ENCODE data around the gene NRGN.

NRGN gene

GRCh38 chr11:124718801-124719200 is 20.9 kb upstream of the NRGN start:
- TF ChIP-seq ZBTB7A (IDR thresholded peaks at IDR 0.05; ENCODE audit: low read depth) (no peak), MAX (IDR thresholded peaks at IDR 0.05) (no peak), EGR1 (IDR thresholded peaks at IDR 0.05) (no peak), EP300 (IDR thresholded peaks at IDR 0.05; ENCODE audit: borderline replicate concordance) (no peak), TAF1 (IDR thresholded peaks at IDR 0.05; ENCODE audit: low read depth) (no peak), TCF12 (IDR thresholded peaks at IDR 0.05; ENCODE audit: low read depth) (no peak), USF1 (IDR thresholded peaks at IDR 0.05) (no peak), CEBPB (IDR thresholded peaks at IDR 0.05) (no peak), RAD21 (IDR thresholded peaks at IDR 0.05; ENCODE audit: low read depth) (no peak), FOXM1 (IDR thresholded peaks at IDR 0.05; ENCODE audit: borderline replicate concordance, low read depth) (no peak), TEAD4 (IDR thresholded peaks at IDR 0.05) (no peak), REST (IDR thresholded peaks at IDR 0.05; ENCODE audit: low read depth) (no peak), CREB1 (IDR thresholded peaks at IDR 0.05; ENCODE audit: low read depth) (no peak), NFIC (IDR thresholded peaks at IDR 0.05) (no peak), YY1 (IDR thresholded peaks at IDR 0.05; ENCODE audit: low read depth) (no peak)

- TF ChIP-seq MAX (IDR thresholded peaks at IDR 0.05) (no peak), EP300 (IDR thresholded peaks at IDR 0.05; ENCODE audit: borderline replicate concordance) (no peak), TAF1 (IDR thresholded peaks at IDR 0.05; ENCODE audit: low read depth) (no peak), TCF12 (IDR thresholded peaks at IDR 0.05; ENCODE audit: low read depth) (no peak), NFIC (IDR thresholded peaks at IDR 0.05) (no peak), USF1 (IDR thresholded peaks at IDR 0.05) (no peak)
Observed at GRCh38 chr11:124719534-124719933, 20.2 kb upstream of the NRGN start.

- TF ChIP-seq ZBTB7A (IDR thresholded peaks at IDR 0.05; ENCODE audit: low read depth) (no peak), TAF1 (IDR thresholded peaks at IDR 0.05; ENCODE audit: low read depth) (no peak), EP300 (IDR thresholded peaks at IDR 0.05; ENCODE audit: borderline replicate concordance) (no peak), FOXM1 (IDR thresholded peaks at IDR 0.05; ENCODE audit: borderline replicate concordance, low read depth) (no peak), CREB1 (IDR thresholded peaks at IDR 0.05; ENCODE audit: low read depth) (no peak), CEBPB (IDR thresholded peaks at IDR 0.05) (no peak), USF1 (IDR thresholded peaks at IDR 0.05) (no peak), TCF12 (IDR thresholded peaks at IDR 0.05; ENCODE audit: low read depth) (no peak), RAD21 (IDR thresholded peaks at IDR 0.05; ENCODE audit: low read depth) (no peak), YY1 (IDR thresholded peaks at IDR 0.05; ENCODE audit: low read depth) (no peak), TEAD4 (IDR thresholded peaks at IDR 0.05) (no peak)
Observed at GRCh38 chr11:124722176-124722575, 17.6 kb upstream of the NRGN start.

- no peak for TF ChIP-seq RAD21 (IDR thresholded peaks at IDR 0.05; ENCODE audit: low read depth)
- no peak for TF ChIP-seq EP300 (IDR thresholded peaks at IDR 0.05; ENCODE audit: borderline replicate concordance)
- TF ChIP-seq CREB1 (IDR thresholded peaks at IDR 0.05; ENCODE audit: low read depth) = no peak
- no peak for TF ChIP-seq MAX (IDR thresholded peaks at IDR 0.05)
- TF ChIP-seq EGR1 (IDR thresholded peaks at IDR 0.05) = no peak
- no peak for TF ChIP-seq TEAD4 (IDR thresholded peaks at IDR 0.05)
- TF ChIP-seq REST (IDR thresholded peaks at IDR 0.05; ENCODE audit: low read depth) = no peak
Observed at GRCh38 chr11:124724979-124725718, 14.6 kb upstream of the NRGN start.

- TF ChIP-seq ZBTB7A (IDR thresholded peaks at IDR 0.05; ENCODE audit: low read depth) = no peak
- TF ChIP-seq REST (IDR thresholded peaks at IDR 0.05; ENCODE audit: low read depth) = no peak
- TF ChIP-seq CEBPB (IDR thresholded peaks at IDR 0.05) = no peak
- TF ChIP-seq EP300 (IDR thresholded peaks at IDR 0.05; ENCODE audit: borderline replicate concordance) = no peak
- TF ChIP-seq CREB1 (IDR thresholded peaks at IDR 0.05; ENCODE audit: low read depth) = no peak
- TF ChIP-seq RAD21 (IDR thresholded peaks at IDR 0.05; ENCODE audit: low read depth) = no peak
- no peak for TF ChIP-seq TEAD4 (IDR thresholded peaks at IDR 0.05)
- TF ChIP-seq TCF12 (IDR thresholded peaks at IDR 0.05; ENCODE audit: low read depth) = no peak
- no peak for TF ChIP-seq TAF1 (IDR thresholded peaks at IDR 0.05; ENCODE audit: low read depth)
Observed at GRCh38 chr11:124725719-124726105, 14.0 kb upstream of the NRGN start.
